D341Med (cell line): ENCODE results near the gene LAMA5.

Experiments used
- DNase-seq: peaks from one replicate; pipeline ENCODE4 v3.0.0; 2012; ENCODE audit warnings: low spot score

Gene LAMA5

DNA sequence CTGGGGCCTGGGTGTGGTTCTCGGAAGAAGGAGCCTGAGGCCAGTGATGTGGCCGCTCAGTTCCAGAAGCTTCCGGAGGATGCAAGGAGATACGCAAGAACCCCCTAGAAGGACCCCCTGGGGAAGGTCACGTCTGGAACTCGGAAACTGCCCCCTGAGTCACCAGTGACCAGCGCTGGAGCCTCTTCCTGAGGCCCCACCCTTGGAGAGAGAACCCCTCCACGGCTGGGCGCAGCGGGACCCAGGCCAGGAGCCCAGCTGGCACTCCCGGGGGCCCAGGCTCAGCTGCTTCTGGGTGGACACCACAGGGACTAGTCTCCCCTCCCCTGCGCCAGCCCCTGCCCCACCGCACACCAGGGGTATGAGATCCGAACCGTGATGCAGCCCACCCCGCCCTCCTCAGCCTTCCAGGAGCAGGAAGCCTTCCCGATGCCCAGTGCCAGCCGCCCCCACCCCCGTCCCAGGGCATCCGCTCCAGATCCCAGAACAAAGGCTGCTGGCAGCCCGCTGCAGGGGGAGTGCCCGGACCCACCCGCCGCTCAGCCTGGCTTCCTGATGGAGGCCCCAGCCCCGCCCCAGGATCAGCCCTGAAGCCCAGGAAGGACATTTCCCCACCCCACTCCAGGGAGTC, 7.5 kb downstream of the LAMA5 start:
- DNase-seq = no peak

DNA sequence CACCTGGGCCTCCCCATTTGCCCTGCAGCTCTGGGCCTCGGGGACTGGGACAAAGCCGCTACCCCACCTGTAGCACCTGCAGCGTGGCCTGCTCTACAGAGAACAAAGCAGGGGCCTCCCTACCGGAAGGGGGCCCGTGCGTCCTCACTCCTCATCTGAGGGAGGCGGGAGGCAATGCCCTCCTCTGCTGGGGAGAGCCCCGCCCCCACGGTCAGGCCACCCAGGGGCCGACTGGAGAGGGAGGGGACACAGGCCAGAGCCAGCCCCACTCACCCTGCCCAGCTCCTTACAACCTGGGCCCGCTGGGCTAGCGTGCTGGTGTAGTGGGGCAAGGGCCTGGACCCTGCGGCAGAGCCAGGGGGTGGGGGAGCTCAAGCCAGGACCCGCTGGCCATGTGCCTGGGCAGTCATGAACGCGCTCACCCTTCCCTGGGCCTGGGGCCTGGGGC, 8.0 kb downstream of the LAMA5 start:
- DNase-seq = no peak

DNA sequence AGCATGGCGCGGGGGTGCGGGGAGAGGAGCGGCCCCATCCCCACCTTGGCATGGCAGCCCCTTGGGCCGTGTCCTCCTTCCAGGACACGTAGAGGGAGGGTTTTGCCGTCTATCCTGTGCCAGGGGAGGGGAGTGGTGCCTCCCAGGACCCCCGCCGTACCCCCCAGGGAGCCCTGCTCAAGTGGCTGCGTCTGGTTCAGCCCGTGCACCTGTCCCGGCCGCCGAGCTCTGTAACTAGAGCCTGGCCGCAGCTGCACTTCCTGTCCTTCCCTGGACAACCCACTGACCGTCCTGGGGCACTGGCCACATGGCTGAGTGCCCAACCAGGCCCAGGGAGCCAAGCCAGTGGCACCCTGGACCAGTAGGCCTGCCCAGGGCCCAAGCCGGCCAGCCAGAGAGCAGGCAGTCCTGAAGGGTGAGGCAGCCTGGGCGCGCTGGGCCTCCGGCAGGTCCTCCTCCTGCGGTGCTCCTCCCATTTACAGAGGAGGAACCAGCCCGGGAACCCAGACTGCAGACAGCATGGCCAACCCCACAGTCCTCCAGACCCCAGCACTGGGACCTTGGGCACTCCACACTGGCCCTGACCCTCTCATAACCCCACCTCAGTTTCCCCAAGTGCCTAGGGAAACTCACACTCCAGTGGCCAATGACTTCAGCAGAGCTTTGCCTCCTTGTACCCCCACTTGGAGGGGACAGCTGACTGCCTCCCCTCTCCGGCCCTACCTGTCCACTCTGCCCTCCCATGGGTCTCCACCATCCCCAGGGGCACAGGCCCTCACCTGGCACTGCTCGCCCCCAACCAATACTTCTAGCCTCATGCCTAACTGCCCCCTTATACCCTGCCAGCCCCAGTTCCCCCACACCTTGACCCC, 8.7 kb downstream of the LAMA5 start:
- no peak for DNase-seq

DNA sequence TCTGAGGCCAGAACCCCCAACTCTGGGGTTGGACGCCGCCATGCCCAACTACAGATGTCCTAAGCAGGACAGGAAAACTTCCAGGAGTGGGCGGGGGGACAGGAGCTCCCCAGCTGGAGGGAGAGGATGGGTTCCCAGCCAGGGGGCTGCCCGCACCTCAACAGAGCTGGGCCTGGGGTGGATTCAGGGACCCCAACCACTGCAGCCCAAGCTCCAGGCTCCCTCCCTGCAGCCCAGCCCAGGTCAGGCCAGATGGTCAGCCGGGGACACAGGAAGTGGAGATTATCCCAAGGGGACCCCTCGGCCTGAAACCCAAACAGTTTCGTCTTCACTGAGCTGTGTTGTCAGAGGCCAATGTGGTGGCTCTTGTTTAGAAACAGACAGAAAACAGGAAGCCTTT, 9.4 kb downstream of the LAMA5 start:
- DNase-seq = no peak

DNA sequence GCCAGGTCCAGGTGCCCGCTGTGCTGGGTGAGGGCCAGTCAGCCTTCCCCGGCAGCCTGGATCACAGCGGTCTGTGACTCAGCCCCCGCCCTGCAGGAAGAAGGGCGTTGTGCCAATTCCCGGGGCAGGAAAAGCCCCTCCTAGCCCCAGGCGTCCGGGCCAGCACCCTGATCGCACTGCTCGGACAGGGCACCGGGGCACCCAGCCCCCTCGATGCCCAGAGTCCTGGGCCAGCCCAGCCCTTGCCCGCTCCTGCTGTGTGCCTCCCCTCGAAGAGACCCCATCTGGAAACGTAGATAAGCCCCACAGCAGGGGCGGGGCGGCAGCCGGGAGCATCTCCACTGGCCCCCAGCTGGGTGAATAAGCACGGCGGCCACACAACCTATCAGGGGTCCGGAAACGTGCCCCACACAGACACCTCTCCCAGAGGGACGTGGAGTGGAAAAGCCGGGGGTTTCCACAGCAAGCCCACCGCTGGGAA, 9.9 kb downstream of the LAMA5 start:
- no peak for DNase-seq

DNA sequence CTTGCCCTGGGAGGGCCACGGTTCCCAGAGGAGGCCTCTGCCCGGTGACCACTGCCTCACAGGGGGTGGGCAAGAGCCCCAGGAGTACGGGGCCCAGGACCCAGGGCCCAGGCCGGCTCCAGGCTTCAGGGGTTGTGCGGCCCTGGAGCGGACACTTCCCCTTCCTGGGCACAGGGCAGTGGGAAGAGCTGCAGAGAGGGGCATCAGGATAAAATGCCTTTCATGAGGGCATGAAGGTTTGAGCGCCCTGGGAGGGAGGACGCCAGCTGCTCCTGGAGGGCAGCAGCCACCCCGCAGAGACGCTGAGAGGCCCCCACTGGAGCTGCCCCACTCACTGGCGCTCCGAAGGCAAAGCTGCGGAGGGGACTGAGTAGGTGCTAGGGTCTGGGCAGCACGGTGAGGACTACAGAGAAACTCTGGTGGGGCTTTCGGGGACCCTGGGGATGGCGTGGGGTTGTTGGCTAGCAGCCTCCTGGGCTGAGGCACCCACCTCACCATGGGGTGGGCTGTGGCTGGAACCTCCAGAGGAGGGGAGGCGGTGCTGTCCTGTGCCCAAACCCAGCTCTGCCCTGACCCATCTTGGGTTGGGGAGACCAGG, 10.4 kb downstream of the LAMA5 start:
- DNase-seq = no peak

DNA sequence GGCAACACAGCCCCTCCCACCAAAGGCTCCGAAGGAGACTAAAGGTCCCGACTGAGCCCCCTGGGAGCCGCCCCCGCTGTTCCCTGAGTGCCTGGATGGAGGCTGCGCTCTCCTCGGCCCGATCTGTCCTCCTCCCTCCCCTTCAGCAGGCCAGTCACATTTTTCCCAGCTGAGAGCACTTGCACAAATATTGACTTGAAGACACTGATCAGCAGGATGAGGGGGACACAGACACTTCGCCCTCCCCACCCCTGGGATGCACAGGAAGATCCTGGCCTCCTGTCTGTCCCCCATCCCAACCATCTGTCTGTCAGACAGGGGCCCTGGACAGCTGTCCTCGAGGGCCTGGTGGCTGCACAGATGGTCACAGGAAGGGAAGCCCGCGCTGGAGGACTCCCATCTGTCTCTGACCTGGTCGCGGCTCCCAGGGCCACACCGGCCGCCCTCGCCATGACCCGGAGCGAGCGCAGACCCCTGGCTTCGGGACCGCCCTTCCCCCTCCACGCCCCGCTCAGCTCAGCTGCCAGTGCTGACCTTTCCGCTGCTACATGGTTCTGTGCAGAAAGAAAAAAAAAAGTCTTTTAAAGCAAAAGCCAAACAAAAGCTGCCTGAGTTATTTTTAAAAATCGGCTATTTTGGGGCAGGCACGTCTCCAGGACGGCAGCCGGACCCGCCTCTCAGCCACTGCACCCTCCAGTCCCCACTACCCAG, 11.1 kb downstream of the LAMA5 start:
- DNase-seq = no peak

DNA sequence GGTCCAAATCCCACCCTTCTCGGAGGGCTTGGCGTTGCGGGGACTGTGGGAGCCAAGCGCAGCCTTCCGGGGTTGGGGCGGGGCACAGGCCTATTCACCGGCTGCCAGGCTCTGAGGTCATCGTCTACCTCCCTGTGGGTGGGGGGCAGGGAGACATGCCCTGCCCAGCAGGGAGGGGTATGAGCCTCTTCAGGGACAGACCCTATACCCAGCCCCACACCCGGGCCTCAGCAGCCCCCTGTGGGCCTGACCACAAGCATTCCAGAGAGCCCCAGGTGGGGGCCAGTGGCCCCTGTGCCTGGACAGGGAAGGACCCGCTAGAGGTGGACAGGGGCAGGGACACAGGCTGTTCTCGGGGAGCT, 11.6 kb downstream of the LAMA5 start:
- DNase-seq = no peak

DNA sequence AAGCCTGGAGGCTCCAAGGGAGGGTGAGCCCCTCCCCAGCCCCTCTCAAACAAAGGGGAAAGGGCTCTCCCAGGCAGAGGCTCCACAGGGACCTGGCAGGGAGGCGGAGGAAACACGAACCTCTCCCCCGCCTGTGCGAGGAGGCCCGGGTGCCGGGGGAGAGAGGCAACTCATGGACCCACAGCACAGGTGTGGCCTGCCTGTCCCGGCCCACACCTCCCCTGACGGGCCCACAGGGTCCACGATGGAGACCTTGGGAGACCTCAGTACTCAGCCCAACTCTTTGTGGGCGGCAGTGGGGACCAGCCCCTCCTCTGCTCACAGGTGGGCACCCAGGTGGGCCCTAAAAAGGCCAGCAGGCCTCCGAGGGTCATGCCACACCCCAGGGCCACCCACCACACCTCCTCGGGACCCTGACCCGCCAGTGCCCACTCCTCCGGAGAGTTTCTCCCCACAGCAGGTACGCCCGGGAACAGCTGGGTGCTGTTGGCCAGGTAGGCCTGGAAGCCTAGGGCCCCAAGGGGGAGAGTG, 12.2 kb downstream of the LAMA5 start:
- DNase-seq = no peak

DNA sequence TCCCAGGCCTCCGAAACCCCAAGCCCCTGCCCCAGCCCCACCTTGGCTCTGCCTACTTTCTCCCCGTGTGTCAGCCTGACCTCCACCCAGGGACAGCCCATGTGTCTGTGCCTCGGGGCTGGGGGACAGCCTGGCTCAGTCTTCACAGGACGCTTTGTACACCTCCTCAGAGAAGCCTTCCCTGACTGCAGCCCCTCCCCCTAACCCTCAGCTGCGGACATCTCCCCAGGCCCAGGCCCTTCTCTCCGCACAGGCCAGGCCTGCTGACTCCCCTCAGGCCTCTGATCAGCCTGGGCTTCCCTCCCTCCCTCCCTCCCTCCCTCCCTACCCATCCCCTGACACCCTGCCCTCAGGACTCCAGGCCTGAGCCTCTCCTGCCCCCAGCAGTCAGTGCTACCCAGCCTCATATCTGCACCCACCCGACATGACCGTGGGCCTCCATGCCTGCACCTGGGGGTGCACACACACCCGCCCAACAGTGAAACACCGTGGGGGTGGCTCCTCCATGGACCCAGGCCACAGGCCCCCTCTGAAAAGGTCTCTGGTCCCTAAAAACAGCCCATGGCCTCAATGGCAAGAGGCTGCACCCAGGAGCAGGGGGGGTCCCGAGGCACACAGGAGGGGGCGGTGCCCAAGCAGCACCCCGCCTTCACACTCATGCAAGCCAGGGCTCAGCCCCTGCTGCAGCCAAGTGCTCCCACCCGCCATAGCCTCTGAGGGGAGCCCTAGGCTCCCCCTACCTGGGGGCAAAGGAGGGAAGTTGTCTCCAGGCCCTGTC, 12.9 kb downstream of the LAMA5 start:
- no peak for DNase-seq

DNA sequence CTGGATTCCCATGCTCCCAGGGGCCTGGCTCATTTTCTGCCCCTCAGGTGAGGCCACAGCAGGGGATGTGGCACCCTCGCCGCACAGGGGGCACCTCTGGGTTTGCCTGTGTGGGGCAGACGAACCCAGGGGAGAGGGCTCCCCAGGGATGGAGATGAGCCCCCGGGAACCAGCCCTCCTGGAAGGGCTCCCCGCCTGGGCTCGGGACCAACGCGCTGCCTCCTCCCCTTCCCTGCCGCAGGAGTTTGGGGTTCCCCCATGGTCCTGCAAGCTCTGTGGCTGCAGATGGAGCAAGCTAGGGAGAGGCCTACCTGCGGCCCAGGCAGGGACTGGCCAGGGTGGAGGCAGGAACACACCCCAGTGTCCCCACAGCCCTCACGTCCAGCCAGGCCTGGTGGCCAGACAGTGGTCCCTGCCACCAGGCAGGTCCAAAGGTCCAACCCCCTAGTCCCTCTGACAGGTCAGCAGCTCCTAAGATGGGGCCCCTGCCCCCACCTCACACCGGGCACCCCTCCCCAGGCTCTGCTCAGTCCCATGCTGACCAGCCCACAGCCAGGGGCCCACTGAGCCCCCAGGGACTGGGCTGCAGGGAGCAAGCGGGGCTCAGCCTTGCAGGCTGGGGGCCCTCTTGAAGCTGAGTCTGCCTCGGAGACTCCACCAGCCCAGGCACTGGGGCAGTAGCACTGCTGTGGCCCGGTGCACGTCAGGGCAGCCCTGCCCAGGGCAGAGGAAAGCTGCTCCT, 13.7 kb downstream of the LAMA5 start:
- DNase-seq = no peak

DNA sequence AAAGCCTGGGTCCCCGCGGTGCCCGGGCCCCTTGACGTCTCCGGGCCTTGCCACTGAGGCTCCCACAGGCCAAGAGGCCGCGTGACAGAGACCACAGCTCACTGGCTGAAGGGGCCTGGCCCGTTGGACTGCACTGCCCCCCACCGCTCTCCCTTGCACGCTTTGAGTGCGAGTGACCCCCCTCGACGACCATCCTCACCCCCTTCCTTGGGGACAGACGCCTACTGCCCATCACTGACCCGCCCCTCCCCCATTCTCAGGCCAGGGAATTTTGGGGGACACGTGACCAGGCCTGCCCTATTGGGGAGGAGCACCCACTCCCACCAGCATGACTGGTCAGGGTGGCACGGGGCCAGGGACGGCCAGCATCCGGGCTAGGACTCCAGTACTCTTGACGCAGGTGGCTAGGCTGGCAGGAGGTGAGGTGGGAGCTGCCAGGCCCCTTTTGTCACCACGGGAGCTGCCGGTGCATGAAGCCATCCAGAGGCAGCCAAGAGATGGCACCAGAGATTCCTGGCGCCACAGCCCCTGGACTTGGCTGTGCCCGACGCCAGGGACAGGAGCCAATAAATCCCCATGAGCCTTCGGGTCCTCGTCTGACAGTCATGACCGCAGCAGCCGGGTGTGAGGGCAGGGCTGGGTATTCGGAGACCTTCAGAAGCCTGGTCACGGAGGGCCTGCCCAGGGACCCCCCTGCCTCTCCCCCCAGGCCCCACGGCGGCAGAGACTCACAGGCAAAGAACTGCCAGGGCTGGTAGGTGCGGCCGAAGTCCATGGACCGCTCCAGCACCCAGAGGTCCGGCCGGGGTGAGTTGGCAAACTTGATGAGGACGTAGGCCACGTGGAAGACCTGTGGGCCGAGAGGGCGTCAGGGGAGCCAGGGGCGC, 14.5 kb downstream of the LAMA5 start:
- DNase-seq = peak; percentile 66

DNA sequence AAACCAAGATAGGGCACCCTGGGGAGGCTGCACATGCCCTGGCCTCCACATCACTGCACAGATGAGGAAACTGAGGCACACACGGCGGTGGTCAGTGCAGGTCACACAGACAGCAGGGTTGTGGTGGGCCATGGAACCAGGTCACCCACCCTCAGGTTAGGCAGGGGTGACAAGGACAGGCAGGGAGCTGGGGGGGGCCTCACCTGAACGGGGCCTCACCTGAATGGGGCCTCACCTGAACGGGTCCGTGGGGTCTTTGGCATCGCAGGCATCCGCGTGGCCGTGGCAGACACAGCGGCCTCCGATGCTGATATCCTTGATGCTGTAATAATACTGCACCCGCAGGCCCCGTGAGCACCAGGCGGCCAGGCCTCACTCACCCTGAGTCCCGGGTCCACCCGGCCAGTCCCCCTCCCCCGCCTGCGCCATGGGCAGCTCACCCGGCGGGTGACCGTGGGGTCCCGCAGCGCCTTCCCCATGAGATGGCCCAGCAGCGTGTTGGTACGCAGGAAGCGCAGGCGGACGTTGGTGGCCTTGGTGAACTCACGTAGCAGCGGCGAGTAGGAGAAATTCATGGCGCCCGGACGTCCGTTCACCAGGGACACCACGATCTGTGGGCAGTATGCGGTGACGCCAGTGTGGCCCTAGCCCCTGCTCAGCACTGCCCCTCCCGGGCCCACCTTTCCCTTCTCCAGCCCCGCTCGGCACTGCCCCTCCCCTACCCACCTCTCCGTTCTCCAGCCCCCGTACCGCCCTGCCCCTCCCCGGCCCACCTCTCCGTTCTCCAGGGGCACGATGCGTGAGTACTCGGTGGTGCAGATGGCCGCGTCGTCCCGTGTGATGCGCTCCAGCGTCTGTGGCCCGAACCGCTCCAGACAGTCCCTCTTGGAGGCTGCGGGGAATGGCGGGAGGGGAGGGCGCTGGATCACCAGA, 15.4 kb downstream of the LAMA5 start:
- DNase-seq = no peak

DNA sequence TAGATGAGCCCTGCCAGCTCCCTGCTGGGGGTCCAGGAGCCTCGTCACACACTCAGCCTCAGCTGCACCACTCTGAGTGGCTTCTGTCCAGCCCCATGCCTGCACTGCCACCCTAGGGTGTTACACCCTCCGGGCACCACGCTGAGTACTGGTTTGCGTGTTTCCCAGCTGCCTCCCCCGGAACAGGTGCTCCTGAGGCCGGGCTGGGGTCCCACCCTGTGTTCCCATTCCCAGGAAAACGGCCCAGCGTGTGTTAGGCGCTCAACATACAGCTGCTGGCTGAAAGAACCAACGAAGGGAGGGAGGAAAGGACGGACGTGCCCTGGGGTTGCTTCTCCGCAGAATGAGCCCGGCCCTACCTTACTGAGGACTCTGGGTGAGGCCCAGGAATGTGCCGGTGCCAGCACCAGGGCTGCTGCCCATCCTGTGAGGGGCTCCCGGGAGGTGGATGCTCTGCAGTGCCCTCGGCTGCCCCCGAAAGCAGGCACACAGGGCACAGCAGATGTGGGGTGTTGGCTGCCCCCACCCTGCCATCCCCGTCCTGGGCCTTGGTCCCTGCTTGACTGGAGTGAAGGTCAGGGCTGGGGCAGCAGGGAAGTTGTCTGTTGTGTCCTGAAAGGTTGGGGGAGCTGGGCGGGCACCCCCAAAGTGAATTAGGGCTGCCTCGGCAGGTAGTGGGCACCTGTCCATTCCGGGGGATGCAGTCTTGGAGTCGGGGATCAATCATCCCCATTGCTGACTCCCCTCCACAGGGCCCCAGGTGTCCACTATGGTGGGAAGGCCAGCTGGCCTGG, 16.3 kb downstream of the LAMA5 start:
- DNase-seq = no peak

DNA sequence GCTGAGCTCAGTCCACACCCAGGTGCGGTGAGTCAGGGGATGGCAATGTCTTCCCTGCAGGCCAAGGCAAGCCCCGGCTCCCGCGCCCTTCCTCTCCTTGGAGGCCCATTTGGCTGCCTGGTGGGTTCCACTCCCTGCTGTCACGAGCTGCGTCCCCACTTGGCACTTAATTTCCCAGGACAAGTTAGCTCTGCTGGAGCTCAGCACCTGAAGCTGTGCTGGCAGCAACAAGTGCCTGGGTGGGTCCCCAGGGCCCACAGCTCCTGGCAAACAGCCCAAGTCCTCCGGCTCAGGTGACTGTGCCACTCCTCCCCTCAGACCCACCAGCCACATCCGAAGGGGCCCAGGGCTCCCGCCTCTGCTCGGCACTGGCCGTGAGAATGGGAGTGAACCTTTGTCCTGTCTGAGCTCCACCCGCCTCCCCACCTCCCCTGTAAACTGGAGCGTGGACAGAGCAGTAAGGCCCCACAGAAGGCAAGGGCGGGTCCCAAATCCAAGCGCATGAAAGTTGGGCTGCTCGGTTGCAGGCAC, 16.9 kb downstream of the LAMA5 start:
- no peak for DNase-seq

DNA sequence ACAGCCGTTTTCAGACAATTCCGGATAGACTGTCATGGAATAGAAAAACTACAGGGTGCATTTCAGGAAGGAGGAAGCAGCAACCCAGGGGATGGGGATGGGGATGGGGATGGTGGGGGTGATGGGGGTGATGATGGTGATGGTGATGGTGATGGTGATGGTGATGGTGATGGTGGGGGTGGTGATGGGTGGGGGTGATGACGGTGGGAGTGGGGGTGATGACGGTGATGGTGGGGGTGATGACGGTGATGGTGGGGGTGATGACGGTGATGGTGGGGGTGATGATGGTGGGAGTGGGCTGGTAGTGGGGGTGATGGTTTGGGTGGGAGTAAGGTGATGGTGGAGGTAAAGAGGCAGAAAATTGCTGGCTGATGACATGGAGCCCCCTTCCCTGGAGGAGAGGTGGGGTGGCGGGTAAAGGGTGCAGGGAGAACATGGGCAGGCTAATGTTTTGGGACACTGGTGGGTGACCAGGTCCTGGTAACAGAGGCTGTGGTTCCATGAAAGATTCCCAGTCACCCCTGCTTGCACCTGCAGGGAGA, 17.5 kb downstream of the LAMA5 start:
- DNase-seq = no peak

DNA sequence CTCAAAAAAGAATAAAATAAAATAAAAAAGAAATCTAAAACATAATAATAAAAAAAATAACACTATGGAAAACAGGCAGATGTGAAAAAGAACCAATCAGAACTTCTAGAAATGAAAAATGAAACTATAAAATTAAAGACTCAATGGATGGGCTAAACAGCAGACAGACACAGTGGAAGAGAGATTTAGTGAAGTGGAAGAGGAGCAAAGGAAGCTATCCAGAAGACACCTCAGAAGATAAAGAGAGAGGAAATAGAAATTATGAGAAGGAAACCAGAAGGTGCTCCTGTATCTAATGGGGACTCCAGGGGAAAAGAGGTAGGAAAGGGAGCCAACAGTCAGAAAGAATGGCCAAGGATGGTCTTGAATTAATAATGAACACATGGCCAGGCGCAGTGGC, 18.5 kb downstream of the LAMA5 start:
- DNase-seq = no peak
